ENCODE data around the gene IL1RN. TPM values are rescaled to one million over a fixed set of nuclear protein-coding genes. Genes with fewer than 3 reads are reported as not detected.

IL1RN gene
- polyA plus RNA-seq, 4 donors = 0.90 to 8.2 (median 3.6) TPM

Other genes starting within 250 kb of the IL1RN start
- under 1 TPM in 2 of 4 donors, not detected in 2; 0.26 to 0.27 TPM for gene IL37, start 216.4 kb upstream of the IL1RN start, polyA plus RNA-seq (ENCODE audit: insufficient read length in 4 of 4)
- under 1 TPM in 3 of 4 donors, not detected in 1; 0.05 to 0.29 (median 0.17) TPM for gene IL36G, start 149.6 kb upstream of the IL1RN start, polyA plus RNA-seq (ENCODE audit: insufficient read length in 4 of 4)
- gene IL36A, start 122.1 kb upstream of the IL1RN start, polyA plus RNA-seq (ENCODE audit: insufficient read length in 4 of 4) = not detected
- not detected for gene IL36B, start 74.7 kb upstream of the IL1RN start, polyA plus RNA-seq (ENCODE audit: insufficient read length in 4 of 4)
- gene IL36RN, start 68.4 kb upstream of the IL1RN start, polyA plus RNA-seq (ENCODE audit: insufficient read length in 4 of 4) = not detected
- gene IL1F10, start 59.6 kb upstream of the IL1RN start, polyA plus RNA-seq (ENCODE audit: insufficient read length in 4 of 4) = not detected
- gene PSD4, start 46.4 kb downstream of the IL1RN start, polyA plus RNA-seq (ENCODE audit: insufficient read length in 4 of 4) = 10 to 100 TPM in 2 of 4 donors, 1 to 10 TPM in 2; 9.1 to 13.5 (median 10.5) TPM
- gene PAX8, start 151.3 kb downstream of the IL1RN start, polyA plus RNA-seq (ENCODE audit: insufficient read length in 4 of 4) = 100 to 1,000 TPM; 264 to 345 (median 281) TPM

Measured in right renal pelvis (tissue), 4 donors.